Gastroesophageal sphincter (tissue), 3 donors: ENCODE results near the gene RGS10.

ENCODE experiments used
- CTCF ChIP-seq, 4 experiments: fragments of 200-600 bp in 2 of 4; fragments of 450-650 bp in 2 of 4; sonication (generic) in 1 of 4; IDR thresholded peaks; one replicate each; pipeline ENCODE4 v1.5.1; 2017 to 2019; ENCODE audit warnings: antibody characterized with exemption in 4 of 4, mild to moderate bottlenecking in 2 of 4, moderate library complexity in 2 of 4
- EP300 ChIP-seq: sonication (generic); formaldehyde crosslinking; IDR thresholded peaks from one replicate; pipeline ENCODE4 v1.6.1; 2017; ENCODE audit warnings: antibody characterized with exemption, mild to moderate bottlenecking
- POLR2A ChIP-seq, 2 donors: fragments of 450-650 bp; IDR thresholded peaks; one replicate each; pipeline ENCODE4 v1.6.1; 2017; ENCODE audit warnings: antibody characterized with exemption in 2 of 2, mild to moderate bottlenecking in 2 of 2, moderate library complexity in 1 of 2
- POLR2AphosphoS5 ChIP-seq: sonication (generic); formaldehyde crosslinking; IDR thresholded peaks from one replicate; pipeline ENCODE4 v1.6.1; 2017; ENCODE audit warnings: antibody characterized with exemption

GRCh38 chr10:119545310-119545709 is 2.8 kb upstream of the RGS10 start:
- TF ChIP-seq CTCF (IDR thresholded peaks at IDR 0.05) (no peak), POLR2A (IDR thresholded peaks at IDR 0.05) (no peak), POLR2AphosphoS5 (no peak), EP300 (no peak)
